DOHH2 (cell line): ENCODE measurements around the gene LRRC59.

Experiments
- H3F3A ChIP-seq: fragments of 200-600 bp; sonication (generic), shearing (Covaris generic); 2 replicates; pipeline ENCODE4 v1.6.0; 2016; ENCODE audit warnings: antibody characterized with exemption, mild to moderate bottlenecking; ENCODE audit not compliant: control insufficient read depth, insufficient read depth
- H3K27ac ChIP-seq: fragments of 200-600 bp; sonication (generic); 2 replicates; pipeline ENCODE4 v1.5.1; 2014; ENCODE audit warnings: low read depth, mild to moderate bottlenecking, low read length, moderate library complexity
- H3K27me3 ChIP-seq: fragments of 200-600 bp; sonication (generic); 2 replicates; pipeline ENCODE4 v1.6.1; 2014; ENCODE audit warnings: mild to moderate bottlenecking, low read length, mixed read lengths; ENCODE audit not compliant: control insufficient read depth
- H3K36me3 ChIP-seq: fragments of 200-600 bp; sonication (generic); 2 replicates; pipeline ENCODE4 v1.6.1; 2014; ENCODE audit warnings: mild to moderate bottlenecking, low read length, moderate library complexity, mixed read lengths; ENCODE audit not compliant: control insufficient read depth
- H3K4me1 ChIP-seq: fragments of 200-600 bp; sonication (generic); 2 replicates; pipeline ENCODE4 v1.6.1; 2014; ENCODE audit warnings: mild to moderate bottlenecking, low read length, mixed read lengths; ENCODE audit not compliant: control insufficient read depth
- H3K4me2 ChIP-seq: fragments of 200-600 bp; sonication (generic); 2 replicates; pipeline ENCODE4 v1.6.0; 2014; ENCODE audit warnings: mild to moderate bottlenecking, low read length, moderate library complexity
- H3K4me3 ChIP-seq: fragments of 200-600 bp; sonication (generic); 2 replicates; pipeline ENCODE4 v1.5.1; 2014; ENCODE audit warnings: mild to moderate bottlenecking, low read length, mixed read lengths
- H3K79me2 ChIP-seq: fragments of 200-600 bp; sonication (generic); 2 replicates; pipeline ENCODE4 v1.6.1; 2014; ENCODE audit warnings: mild to moderate bottlenecking, low read length, mixed read lengths; ENCODE audit not compliant: control insufficient read depth
- H3K9me2 ChIP-seq: fragments of 200-600 bp; sonication (generic); replicated peaks from 2 replicates; pipeline ENCODE4 v1.6.1; 2014; ENCODE audit warnings: mild to moderate bottlenecking, low read length, mixed read lengths; ENCODE audit not compliant: control insufficient read depth
- H3K9me3 ChIP-seq: fragments of 200-600 bp; sonication (generic); 2 replicates; pipeline ENCODE4 v1.6.1; 2014; ENCODE audit warnings: antibody characterized with exemption, low read length, mixed read lengths; ENCODE audit not compliant: control insufficient read depth, insufficient read depth
- H4K20me1 ChIP-seq: fragments of 200-600 bp; sonication (generic); 2 replicates; pipeline ENCODE4 v1.6.0; 2014; ENCODE audit warnings: low read depth, mild to moderate bottlenecking, antibody characterized with exemption, low read length, moderate library complexity; ENCODE audit not compliant: control insufficient read depth, insufficient read depth
- EZH2phosphoT487 ChIP-seq: fragments of 200-600 bp; sonication (generic); IDR thresholded peaks from 2 replicates; pipeline ENCODE4 v1.6.1; 2017; ENCODE audit warnings: borderline replicate concordance, mild to moderate bottlenecking, antibody characterized with exemption, low read length, moderate library complexity, mixed read lengths
- TF ChIP-seq, protein P1 (sequence below): fragments of 200-600 bp; sonication (generic); IDR thresholded peaks from one replicate; pipeline ENCODE4 v1.5.1; 2014; ENCODE audit warnings: antibody characterized with exemption, mild to moderate bottlenecking, low read depth, low read length; ENCODE audit not compliant: poor library complexity, severe bottlenecking

Gene LRRC59

DNA sequence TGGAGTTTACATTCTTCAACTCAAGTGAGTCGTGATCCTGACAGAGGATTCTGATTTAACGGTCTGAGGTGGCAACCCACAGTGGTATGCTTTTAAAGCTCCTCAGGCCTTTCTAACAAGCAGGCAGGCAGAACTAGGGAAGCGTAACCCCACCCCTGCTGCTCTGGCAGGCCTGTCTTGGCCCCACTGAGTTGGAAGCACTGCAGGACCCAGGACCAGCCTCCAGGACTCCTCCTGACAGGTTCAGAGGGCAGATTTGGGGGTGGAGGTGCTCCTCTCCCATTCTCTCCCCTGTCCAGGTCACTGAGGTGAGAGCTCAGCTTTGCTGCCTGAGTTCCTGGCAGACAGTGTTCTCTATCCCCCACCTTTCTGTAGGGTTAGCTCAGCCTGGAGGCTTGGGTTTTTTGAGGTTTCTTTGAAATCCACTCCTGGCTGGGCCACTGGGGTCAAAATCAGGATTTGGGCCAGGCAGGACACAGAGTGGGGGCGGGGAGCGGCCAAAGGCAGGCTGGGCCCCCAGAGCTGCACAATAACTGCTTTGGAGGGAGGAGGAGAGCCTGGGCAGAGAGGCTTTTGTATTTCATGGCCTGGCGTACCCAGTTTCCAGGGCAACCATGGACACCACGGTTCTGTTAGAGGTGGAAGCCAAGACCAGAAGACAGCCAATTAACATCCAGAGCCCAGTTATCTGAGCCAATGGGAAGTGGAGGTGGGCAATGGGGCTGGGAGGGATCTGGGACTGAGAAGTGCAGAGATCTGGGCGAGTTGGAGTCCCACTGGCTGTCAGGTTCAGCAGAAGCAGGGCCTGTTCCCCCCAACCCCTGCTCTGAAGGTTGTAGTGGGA lies 33.9 kb downstream of the LRRC59 start:
- Histone ChIP-seq H3K79me2 (no peaks in the 10 kb centered on the region), H3K9me2 (no peaks in the 10 kb centered on the region), H4K20me1 (no peaks in the 10 kb centered on the region), H3F3A (peaks cover 4% of the 10 kb centered on the region), H3K4me3 (no peak overlapping the region), H3K27me3 (no peaks in the 10 kb centered on the region), H3K36me3 (peaks cover 51% of the 10 kb centered on the region), H3K9me3 (no peaks in the 10 kb centered on the region), H3K4me1 (no peaks in the 10 kb centered on the region), H3K4me2 (no peak overlapping the region), H3K27ac (no peak overlapping the region)
- TF ChIP-seq EZH2phosphoT487: no peak
- TF ChIP-seq, protein P1, sequence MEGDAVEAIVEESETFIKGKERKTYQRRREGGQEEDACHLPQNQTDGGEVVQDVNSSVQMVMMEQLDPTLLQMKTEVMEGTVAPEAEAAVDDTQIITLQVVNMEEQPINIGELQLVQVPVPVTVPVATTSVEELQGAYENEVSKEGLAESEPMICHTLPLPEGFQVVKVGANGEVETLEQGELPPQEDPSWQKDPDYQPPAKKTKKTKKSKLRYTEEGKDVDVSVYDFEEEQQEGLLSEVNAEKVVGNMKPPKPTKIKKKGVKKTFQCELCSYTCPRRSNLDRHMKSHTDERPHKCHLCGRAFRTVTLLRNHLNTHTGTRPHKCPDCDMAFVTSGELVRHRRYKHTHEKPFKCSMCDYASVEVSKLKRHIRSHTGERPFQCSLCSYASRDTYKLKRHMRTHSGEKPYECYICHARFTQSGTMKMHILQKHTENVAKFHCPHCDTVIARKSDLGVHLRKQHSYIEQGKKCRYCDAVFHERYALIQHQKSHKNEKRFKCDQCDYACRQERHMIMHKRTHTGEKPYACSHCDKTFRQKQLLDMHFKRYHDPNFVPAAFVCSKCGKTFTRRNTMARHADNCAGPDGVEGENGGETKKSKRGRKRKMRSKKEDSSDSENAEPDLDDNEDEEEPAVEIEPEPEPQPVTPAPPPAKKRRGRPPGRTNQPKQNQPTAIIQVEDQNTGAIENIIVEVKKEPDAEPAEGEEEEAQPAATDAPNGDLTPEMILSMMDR: no peak

DNA sequence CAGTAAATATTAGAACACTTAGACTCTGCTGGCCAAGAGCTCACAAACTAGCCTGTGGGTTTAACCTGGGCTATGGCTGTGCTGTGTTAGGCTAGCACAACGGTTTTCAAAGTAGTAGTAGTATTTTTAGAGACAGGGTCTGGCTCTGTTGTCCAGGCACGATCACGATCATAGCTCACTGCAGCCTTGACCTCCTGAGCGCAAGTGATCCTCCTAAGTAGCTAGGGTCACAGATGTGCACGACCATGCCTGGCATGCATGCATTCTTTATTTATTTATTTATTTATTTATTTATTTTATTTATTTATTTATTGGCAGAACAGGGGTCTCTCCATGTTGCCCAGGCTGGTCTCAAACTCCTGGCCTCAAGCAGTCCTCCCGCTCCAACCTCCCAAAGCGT lies 34.7 kb downstream of the LRRC59 start:
- Histone ChIP-seq H3K9me3 (no peaks in the 10 kb centered on the region), H3K27me3 (no peaks in the 10 kb centered on the region), H3K4me2 (no peak overlapping the region), H3F3A (peaks cover 4% of the 10 kb centered on the region), H3K4me1 (no peaks in the 10 kb centered on the region), H3K4me3 (no peak overlapping the region), H3K9me2 (no peaks in the 10 kb centered on the region), H4K20me1 (no peaks in the 10 kb centered on the region), H3K79me2 (no peaks in the 10 kb centered on the region), H3K36me3 (peaks cover 51% of the 10 kb centered on the region), H3K27ac (no peak overlapping the region)
- TF ChIP-seq, protein P1: no peak
- TF ChIP-seq EZH2phosphoT487: no peak

DNA sequence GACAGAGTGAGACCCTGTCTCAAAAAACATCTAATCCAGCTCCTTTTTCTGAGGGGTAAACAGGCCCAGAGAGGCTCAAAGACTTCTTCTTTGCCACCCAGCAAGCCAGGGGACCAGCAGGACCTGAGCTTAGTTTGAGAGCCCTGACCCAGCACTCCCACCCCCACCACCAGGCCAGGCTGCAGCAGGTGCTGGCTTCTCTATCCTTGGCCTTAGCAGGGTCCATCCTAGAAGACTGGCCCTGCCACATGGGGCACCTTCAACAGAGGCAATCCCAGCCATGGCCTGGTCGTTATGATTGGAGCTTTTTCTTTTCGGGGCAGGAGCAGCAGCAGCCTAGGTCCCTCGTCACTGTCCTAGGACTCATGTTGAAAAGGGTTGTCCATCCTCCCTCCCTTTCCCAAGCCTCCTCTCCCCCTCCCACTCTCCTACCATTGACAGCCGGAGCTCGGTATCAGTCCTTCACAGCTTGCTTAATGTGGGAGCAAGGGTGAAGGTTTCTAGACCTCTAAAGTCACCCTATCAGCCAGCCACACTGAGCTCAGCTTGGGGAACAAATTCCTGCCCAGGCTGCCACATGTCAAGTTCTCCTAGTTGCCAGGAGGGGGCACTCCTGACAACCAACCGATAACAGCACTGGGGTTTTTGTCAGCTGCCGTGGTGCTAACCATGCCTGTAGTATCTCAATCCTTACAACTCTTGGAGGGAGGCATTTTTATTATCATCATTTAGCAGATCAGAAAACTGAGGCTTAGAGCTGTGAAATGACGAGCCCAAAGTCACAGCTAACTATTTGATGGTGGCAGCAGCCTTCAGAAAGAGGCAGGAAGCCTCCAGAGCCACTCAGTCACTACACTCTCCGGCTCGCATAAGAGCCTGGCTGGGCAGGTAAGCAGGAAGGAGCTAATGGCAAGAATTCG lies 35.5 kb downstream of the LRRC59 start:
- Histone ChIP-seq H3K79me2 (no peaks in the 10 kb centered on the region), H4K20me1 (no peaks in the 10 kb centered on the region), H3K36me3 (peaks cover 48% of the 10 kb centered on the region), H3K4me2 (no peak overlapping the region), H3K27ac (no peak overlapping the region), H3K4me1 (no peaks in the 10 kb centered on the region), H3K27me3 (no peaks in the 10 kb centered on the region), H3K9me3 (no peaks in the 10 kb centered on the region), H3F3A (peaks cover 4% of the 10 kb centered on the region), H3K4me3 (no peak overlapping the region), H3K9me2 (no peaks in the 10 kb centered on the region)
- TF ChIP-seq, protein P1: peak; percentile 89
- no peak for TF ChIP-seq EZH2phosphoT487
